Activated CD4-positive, alpha-beta T cell treated with anti-CD3 and anti-CD28 coated beads, Interleukin-2, Interleukin-4, amounts not matched to agents 100 ng/mL and 50 ng/mL, durations not matched to agents 16 hours and 8 hours (primary cell): Measurements from ENCODE around the gene ST6GALNAC6.
A peak's percentile ranks its signal among the peaks of the same experiment; 100 is the strongest.

Experiments
- DNase-seq: peaks from one replicate; pipeline ENCODE4 v3.0.0-alpha.2; 2020; ENCODE audit warnings: low spot score

ST6GALNAC6 gene

DNA sequence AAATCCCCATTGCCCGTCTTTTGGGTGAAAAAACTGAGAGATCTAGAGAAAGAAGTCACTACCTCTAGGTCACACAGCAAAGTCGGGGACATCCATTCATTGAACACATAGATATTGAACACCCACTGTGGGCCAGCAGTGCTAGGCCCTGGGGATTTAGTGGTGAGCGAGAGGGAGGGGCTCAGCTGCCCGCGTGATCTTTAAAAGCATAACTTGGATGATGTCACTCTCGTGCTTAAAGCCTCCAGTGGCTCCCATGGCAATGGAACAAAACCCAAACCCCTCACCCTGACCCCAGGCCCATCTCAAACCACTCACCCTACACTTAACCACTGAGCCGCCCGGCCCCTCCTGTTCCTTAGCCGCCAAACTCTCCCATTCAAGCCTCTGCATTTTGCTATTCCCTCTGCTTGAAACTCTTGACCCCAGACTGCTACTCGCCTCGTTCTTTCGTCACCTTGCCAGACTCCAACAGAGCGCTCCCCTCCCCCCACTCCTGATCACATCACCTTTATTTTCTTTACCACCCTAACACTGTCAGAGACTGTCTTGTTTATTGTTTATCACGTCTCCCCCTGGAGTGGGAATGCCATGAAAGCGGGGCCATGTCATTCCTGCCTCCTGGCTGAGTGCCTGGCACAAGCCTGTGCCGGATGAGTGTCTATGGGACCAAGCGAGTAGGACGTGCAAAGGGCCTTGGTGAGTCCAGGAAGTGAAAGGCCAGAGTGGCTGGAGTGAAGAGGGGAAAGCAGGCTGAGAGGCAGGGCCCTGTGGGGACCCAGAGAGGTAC, 31.9 kb upstream of the ST6GALNAC6 start:
- no peak for DNase-seq

GRCh38 chr9:127930231-127931091, 31.1 kb upstream of the ST6GALNAC6 start, which contains the start of gene PIP5KL1:
PIP5KL1 (minus strand) TSS chr9:127930777; CDS start chr9:127930752, 25 bp downstream.
- DNase-seq = peak; percentile 70

DNA sequence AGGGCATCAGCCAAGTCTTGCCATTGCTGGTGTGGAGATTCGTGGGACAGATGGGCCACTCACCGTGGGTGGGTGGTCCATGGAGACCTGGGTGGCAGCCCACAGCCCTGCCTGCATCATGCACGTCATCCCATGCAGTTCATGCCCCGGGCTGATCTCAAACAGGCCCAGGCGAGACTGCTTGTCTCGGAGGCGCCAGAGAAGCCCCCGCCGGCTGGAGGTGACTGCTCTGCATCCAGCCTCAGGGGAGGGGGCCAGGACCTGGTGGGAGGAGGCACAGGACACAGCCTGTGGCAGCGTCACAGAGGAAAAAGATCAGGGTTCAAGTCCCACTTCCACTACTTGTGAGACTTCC, 30.2 kb upstream of the ST6GALNAC6 start:
- no peak for DNase-seq

DNA sequence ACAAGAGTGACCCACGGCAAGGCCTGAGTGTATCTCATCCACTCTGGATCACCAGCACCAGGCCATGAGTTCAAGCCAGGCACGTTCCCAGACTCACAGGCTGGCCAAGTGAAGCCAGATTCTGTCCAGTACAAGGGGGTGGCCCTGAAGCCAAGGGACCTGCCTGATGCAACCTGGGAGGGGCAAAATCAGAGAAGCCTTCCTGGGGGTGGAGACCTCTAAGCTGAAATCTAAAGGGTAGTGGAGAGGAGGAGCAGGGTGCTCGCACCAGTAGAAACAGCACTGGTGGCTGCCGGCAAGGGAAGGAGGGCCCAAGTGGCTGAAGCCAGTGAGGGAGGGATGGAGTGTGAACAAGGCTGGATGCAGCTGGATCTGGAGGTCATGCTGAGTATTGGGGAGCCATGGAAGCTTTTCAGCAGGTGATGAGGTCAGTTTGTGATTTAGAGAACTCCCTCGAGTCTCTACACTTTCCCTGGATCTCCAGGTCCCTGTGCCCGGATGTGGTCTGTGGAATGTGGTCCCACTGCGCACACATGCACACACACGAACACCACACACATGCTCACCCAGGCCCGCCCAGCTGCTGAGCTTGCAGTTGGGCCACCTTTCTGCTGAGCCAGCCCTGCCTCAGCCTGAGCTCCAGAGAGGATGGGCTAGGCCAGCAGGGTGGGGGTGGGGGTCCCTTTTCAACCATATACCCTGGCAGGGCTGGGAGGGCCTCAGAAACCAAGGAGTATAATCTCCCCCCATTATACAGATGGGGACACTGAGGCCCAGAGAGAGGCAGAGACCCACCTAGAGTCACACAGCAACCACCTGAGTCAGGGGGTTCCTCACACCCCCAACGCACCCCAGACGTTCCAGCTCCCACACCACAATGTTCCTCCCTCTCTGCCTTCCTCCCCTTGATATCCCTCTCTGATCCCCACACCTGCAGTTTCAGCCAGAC, 29.5 kb upstream of the ST6GALNAC6 start:
- DNase-seq = no peak

- no peak for DNase-seq
These were observed 28.7 kb upstream of the ST6GALNAC6 start for GRCh38 chr9:127927988-127928675.

GRCh38 chr9:127927201-127927987, 28.0 kb upstream of the ST6GALNAC6 start:
- DNase-seq = peak; percentile 50

DNA sequence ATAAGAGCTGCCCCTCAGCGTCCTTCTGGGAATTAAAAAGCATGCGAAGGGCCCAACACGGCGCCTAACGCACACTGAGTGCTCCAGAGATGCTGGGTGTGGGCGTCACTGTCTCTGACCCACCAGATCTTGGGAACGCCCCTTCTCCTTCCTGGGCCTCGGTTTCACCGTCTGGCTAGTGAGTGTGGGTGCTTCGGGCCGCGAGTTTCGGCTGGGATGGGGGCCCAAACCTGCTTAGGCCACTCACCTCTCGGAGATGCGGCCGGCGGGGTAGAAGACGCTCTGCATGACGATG, 27.4 kb upstream of the ST6GALNAC6 start:
- no peak for DNase-seq

- no peak for DNase-seq
These were observed 26.8 kb upstream of the ST6GALNAC6 start for GRCh38 chr9:127925959-127926905.

GRCh38 chr9:127924736-127925444, 25.5 kb upstream of the ST6GALNAC6 start:
- no peak for DNase-seq

DNA sequence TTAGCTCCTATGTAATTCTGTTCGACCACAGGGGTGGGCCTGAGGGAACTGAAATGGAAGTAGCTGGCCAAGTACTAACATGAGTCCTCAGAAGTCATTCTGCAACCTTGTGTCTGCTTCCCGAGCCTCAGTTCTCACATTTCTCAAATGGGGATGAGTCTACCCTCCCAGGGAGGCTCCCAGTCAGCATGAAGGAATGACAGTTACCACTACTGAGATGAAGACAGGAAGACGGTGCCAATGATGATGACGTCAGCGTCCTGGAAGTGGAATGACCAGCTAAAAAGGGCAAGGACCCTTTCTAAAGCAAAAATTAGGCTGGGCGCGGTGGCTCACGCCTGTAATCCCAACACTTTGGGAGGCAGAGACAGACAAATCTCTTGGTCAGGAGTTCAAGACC, 24.4 kb upstream of the ST6GALNAC6 start:
- no peak for DNase-seq

DNA sequence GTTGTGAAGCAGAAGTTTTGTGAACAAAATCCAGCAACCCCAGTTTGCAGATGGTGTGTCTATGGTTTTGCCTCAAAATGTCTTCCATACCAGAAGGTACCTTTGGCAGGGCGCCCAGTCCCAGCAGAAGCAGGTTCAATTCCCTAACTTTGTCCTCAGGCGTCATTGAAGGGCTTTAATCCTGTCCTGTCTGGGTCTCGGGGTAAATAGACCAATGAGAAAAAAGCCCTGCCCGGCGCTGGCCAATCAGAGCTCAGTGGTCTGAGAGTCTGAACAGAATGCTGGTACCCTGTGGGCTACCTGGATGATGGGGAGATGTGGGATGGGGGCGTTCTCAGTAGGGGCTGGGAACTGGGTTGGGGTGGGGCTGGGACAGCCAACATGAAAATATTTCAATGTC, 23.6 kb upstream of the ST6GALNAC6 start:
- DNase-seq = no peak

DNA sequence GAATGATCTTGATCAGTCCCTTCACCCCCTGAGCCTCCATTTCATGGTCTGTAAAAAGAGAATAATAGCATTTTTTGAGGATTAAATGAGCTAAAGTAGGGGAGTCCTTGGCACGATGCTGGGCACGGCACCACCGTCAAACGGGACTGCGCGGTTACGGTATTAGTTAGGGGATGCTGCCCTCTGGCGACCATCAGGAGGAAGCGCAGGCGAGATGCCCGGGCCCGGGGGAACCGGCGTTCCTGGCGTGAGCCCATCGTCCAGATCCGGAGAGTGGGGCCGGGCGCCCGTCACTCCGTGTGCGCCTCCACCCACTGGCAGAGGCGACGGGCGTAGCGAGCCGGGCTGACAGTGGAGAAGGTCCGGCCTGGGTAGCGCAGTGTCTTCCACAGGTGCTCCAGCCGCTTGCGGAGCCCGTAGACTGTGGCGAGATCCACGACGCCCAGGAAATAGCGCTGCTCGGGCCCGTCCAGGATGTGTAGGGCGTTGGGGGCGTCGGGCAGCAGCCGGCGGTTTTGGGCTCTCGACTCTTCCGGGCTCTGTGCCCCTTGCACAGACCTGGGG, 22.2 kb upstream of the ST6GALNAC6 start:
- peak; percentile 77 for DNase-seq

GRCh38 chr9:127920794-127921193, 21.4 kb upstream of the ST6GALNAC6 start:
- no peak for DNase-seq

DNA sequence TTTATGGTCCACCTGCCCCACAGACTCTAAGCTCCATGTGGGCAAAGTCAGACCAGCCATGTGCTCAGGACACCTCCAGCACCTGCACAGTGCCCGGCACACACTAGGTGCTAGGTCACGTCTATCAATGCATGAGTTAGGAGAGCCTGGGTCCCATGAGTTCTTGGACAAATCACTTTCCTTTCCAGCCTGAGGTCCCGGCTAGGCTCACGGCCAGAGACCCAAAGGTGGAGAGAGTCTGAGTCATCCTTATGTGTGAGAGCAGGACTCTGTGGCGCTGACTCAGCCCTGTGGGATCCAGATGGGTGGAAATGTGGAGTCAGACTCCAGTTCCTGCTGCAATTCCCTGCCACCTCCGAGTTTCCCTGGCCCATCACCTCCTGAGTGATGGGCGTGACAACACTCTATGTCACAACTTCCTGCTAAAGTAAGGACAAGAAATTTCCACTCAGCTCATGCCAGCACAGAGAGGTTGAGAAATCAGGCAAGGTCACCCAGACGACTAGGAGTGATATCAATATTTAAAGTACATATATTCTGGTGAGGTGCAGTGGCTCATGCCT, 19.9 kb upstream of the ST6GALNAC6 start:
- no peak for DNase-seq

GRCh38 chr9:127918183-127919107, 19.0 kb upstream of the ST6GALNAC6 start:
- no peak for DNase-seq

DNA sequence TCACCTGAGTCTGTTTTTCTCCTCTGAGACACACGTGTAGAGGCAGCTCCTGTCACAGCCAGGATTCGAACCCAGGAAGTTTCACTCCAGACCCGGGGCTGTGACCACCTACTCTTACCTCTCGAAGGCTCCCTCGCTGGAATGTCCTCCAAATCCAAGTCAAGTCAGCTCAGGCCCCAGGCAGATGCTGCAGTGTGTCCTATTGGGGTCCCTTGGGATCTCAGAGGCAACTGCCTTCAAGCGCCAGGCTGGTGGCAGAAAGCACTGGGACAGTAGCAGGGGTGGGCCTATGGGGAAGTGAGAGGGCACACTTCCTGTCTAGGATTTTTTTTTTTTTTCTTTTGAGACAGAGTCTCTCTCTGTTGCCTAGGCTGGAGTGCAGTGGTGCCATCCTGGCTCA, 18.2 kb upstream of the ST6GALNAC6 start:
- no peak for DNase-seq
